ENCODE data around the gene ZNF317. TPM values are rescaled to one million over a fixed set of nuclear protein-coding genes. Genes with fewer than 3 reads are reported as not detected.
A peak's percentile ranks its signal among the peaks of the same experiment; 100 is the strongest.

ZNF317 gene
- total RNA-seq, 1 donor from 2014 or later, result 40.3 TPM

DNA sequence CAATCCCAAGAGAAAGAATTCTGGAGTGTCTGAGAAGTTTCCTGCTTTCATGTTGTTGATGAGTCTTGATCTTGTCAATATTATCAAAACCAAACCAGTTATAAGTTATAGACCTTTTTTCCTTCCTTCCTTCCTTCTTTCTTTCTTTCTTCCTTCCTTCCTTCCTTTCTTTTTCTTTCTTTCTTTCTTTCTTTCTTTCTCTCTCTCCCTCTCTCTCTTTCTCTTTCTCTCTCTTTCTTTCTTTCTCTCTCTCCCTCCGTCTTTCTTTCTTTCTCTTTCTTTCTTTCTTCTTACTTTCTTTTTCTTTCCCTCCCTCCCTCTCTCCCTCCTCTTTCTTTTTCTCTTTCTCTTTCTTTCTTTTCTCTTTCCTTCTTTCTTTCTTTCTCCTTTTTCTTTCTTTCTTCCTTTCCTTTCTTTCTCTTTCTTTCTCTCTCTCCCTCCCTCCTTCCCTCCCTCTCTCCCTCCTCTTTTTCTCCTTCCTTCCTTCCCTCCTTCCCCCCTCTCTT, 13.2 kb upstream of the ZNF317 start, which contains the start of gene OR7G3:
Gene OR7G3, minus strand, starts transcription at position 51 of the 506 bp plus-strand sequence. Its CDS starts 0 bp downstream, at position 51.
- no peaks in the 10 kb centered on the region for H3K9me3 Mint-ChIP-seq
- H3K27ac Mint-ChIP-seq, result no peak within 1 kb of the TSS
- no peaks in the 10 kb centered on the region for H3K4me1 Mint-ChIP-seq (ENCODE audit: unreplicated experiment)
- H3K36me3 Mint-ChIP-seq, result no peaks in the 10 kb centered on the region
- no peak for DNase-seq (ENCODE audit: extremely low spot score, unreplicated experiment)
- TF ChIP-seq, protein P1, sequence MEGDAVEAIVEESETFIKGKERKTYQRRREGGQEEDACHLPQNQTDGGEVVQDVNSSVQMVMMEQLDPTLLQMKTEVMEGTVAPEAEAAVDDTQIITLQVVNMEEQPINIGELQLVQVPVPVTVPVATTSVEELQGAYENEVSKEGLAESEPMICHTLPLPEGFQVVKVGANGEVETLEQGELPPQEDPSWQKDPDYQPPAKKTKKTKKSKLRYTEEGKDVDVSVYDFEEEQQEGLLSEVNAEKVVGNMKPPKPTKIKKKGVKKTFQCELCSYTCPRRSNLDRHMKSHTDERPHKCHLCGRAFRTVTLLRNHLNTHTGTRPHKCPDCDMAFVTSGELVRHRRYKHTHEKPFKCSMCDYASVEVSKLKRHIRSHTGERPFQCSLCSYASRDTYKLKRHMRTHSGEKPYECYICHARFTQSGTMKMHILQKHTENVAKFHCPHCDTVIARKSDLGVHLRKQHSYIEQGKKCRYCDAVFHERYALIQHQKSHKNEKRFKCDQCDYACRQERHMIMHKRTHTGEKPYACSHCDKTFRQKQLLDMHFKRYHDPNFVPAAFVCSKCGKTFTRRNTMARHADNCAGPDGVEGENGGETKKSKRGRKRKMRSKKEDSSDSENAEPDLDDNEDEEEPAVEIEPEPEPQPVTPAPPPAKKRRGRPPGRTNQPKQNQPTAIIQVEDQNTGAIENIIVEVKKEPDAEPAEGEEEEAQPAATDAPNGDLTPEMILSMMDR (conservative IDR thresholded peaks at IDR 0.05), result no peak
- no peaks in the 10 kb centered on the region for H3K27me3 Mint-ChIP-seq
- H3K4me3 Mint-ChIP-seq, result no peak within 1 kb of the TSS

DNA sequence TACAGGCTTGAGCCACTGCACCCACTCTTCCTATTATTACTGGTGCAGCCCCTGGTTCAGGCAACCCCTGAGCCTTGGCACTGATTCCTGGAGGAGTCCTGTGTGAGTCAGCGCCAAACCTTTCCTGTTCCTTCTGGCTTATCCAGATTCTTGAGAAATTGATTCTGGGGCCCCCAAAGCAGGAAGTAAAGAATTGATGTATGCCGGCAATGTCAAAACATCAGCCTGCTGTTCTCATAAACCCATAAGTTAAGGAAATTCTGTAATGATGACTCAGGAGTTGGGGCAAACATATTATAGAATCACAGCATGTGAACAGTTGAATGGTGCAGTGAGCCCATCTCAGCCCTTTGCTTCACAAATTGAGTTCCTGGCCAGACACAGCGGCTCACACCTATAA, 12.0 kb upstream of the ZNF317 start:
- no peak for DNase-seq (ENCODE audit: extremely low spot score, unreplicated experiment)
- Mint-ChIP-seq H3K27me3 (peaks cover 3% of the 10 kb centered on the region), H3K4me1 (ENCODE audit: unreplicated experiment) (no peaks in the 10 kb centered on the region), H3K4me3 (no peak overlapping the region), H3K36me3 (no peaks in the 10 kb centered on the region), H3K9me3 (no peaks in the 10 kb centered on the region), H3K27ac (peak overlapping the region; percentile 46)
- TF ChIP-seq, protein P1 (conservative IDR thresholded peaks at IDR 0.05), result no peak

DNA sequence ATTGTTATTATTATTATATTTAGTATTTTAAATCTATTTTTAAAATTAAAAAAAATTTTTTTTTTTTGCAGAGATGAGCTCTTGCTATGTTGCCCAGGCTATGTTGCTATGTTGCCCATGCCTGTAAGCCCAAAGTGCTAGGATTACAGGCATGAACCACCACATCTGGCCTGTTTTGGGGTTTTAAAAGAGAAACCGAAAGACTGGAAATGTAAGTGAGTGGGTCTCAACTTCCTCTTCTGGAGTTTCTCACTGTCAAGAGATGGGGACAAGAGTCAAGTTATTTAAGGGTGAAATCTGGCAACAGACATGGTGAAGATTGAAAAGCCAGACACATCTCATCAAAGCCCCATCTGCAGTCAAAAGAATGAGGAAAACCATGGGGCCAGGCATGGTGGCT, 9.2 kb upstream of the ZNF317 start:
- no peak overlapping the region for H3K27ac Mint-ChIP-seq
- H3K4me3 Mint-ChIP-seq, result no peak overlapping the region
- peaks cover 7% of the 10 kb centered on the region for H3K27me3 Mint-ChIP-seq
- H3K9me3 Mint-ChIP-seq, result no peaks in the 10 kb centered on the region
- DNase-seq (ENCODE audit: extremely low spot score, unreplicated experiment), result no peak
- H3K36me3 Mint-ChIP-seq, result no peaks in the 10 kb centered on the region
- no peaks in the 10 kb centered on the region for H3K4me1 Mint-ChIP-seq (ENCODE audit: unreplicated experiment)
- TF ChIP-seq, protein P1 (conservative IDR thresholded peaks at IDR 0.05), result no peak

DNA sequence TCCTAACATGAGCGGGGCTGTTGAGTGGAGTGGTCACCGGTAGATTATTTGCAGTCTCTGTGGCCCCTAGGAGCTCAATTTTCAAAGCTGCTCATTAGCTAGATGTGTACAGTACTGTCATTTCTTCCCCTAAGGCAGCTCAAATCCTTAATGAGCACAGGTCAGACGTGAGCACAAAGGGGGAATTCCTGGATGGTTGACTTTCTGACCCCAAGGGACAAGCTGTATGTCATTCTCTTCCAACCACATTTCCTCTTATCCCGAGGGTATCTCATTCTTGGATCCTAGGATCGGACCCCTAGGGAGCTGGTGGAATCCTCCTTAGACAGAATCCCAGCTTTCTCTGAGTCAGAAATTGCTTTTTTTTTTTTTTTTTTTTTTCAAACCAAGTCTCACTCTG, 7.8 kb upstream of the ZNF317 start:
- H3K4me1 Mint-ChIP-seq (ENCODE audit: unreplicated experiment), result peaks cover 4% of the 10 kb centered on the region
- TF ChIP-seq, protein P1 (conservative IDR thresholded peaks at IDR 0.05), result no peak
- DNase-seq (ENCODE audit: extremely low spot score, unreplicated experiment), result no peak
- no peak overlapping the region for H3K4me3 Mint-ChIP-seq
- peaks cover 11% of the 10 kb centered on the region for H3K27me3 Mint-ChIP-seq
- no peak overlapping the region for H3K27ac Mint-ChIP-seq
- H3K36me3 Mint-ChIP-seq, result no peaks in the 10 kb centered on the region
- no peaks in the 10 kb centered on the region for H3K9me3 Mint-ChIP-seq

DNA sequence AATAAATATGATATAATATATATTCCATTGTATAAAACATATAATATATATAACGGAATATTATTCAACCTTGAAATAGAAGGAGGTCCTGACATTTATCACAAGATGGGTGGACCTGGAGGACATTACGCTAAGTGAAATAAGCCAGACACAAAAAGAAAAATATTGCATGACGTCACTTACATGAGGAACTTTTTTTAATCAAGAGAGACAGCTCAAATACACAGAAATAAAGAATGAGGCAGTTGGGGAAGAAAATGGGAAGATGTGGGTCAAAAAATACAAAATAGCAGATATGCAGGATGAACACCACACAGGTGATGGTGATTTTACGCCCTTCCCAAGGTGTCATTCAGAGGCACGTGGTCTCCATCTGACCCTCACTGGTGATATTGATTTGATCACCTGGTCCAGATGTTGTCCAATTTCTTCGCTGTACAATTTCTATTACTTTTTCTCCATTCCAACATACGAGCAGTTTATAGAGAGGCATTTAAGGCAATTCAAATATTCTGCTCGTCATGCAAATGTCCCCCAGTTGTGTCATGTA, 513 bp upstream of the ZNF317 start:
- H3K27me3 Mint-ChIP-seq, result peaks cover 7% of the 10 kb centered on the region
- TF ChIP-seq, protein P1 (conservative IDR thresholded peaks at IDR 0.05), result no peak
- H3K9me3 Mint-ChIP-seq, result peaks cover 3% of the 10 kb centered on the region
- DNase-seq (ENCODE audit: extremely low spot score, unreplicated experiment), result no peak
- H3K4me3 Mint-ChIP-seq, result peak overlapping the region; percentile 96
- H3K27ac Mint-ChIP-seq, result peak overlapping the region; percentile 96
- peaks cover 20% of the 10 kb centered on the region for H3K36me3 Mint-ChIP-seq
- H3K4me1 Mint-ChIP-seq (ENCODE audit: unreplicated experiment), result peaks cover 17% of the 10 kb centered on the region

Data from type B pancreatic cell (in vitro differentiated cells).